GM18868 (cell line): ENCODE data around the gene FAM184A.

Source experiments
- ATAC-seq: cut with Tn5 transposase; IDR thresholded peaks from one replicate; pipeline ENCODE4 v1.9.1; 2021; ENCODE audit warnings: mild to moderate bottlenecking, moderate library complexity; ENCODE audit not compliant: unreplicated experiment

The FAM184A gene

GRCh38 chr6:118971682-118972081 is 106.8 kb downstream of the FAM184A start:
- no peak for ATAC-seq

GRCh38 chr6:118970866-118971265 is 107.6 kb downstream of the FAM184A start:
- no peak for ATAC-seq

- ATAC-seq, result no peak
Observed at GRCh38 chr6:118968416-118968815, 110.0 kb downstream of the FAM184A start.

GRCh38 chr6:118967239-118967638 is 111.2 kb downstream of the FAM184A start:
- ATAC-seq, result peak; percentile 6

GRCh38 chr6:118965843-118966370 is 112.6 kb downstream of the FAM184A start:
- ATAC-seq, result no peak

GRCh38 chr6:118965371-118965770 is 113.1 kb downstream of the FAM184A start:
- no peak for ATAC-seq

- no peak for ATAC-seq
Observed at GRCh38 chr6:118963003-118963402, 115.5 kb downstream of the FAM184A start.

GRCh38 chr6:118959903-118960302 is 118.6 kb downstream of the FAM184A start:
- no peak for ATAC-seq

- no peak for ATAC-seq
Observed at GRCh38 chr6:118953391-118953790, 125.1 kb downstream of the FAM184A start.

- no peak for ATAC-seq
Observed at GRCh38 chr6:118952683-118953082, 125.8 kb downstream of the FAM184A start.

GRCh38 chr6:118945217-118945616 is 133.2 kb downstream of the FAM184A start:
- no peak for ATAC-seq

GRCh38 chr6:118940770-118941169 is 137.7 kb downstream of the FAM184A start:
- ATAC-seq, result no peak

GRCh38 chr6:118939683-118940082 is 138.8 kb downstream of the FAM184A start:
- no peak for ATAC-seq

GRCh38 chr6:118935978-118936703 is 142.3 kb downstream of the FAM184A start:
- no peak for ATAC-seq

- peak; percentile 1 for ATAC-seq
Observed at GRCh38 chr6:118935331-118935668, 143.2 kb downstream of the FAM184A start.

GRCh38 chr6:118934461-118935330 is 143.8 kb downstream of the FAM184A start, which contains the start of gene MCM9:
TSS of gene MCM9 (minus strand) at chr6:118935159. CDS start at chr6:118931723, 3,436 bp downstream.
- peak; percentile 94 for ATAC-seq

- ATAC-seq, result peak; percentile 1
Observed at GRCh38 chr6:118933855-118934460, 144.5 kb downstream of the FAM184A start.

GRCh38 chr6:118932421-118932820 is 146.0 kb downstream of the FAM184A start:
- no peak for ATAC-seq

GRCh38 chr6:118931436-118931835 is 147.0 kb downstream of the FAM184A start:
- no peak for ATAC-seq

- no peak for ATAC-seq
Observed at GRCh38 chr6:118930680-118931079, 147.8 kb downstream of the FAM184A start.

- no peak for ATAC-seq
Observed at GRCh38 chr6:118923035-118923434, 155.4 kb downstream of the FAM184A start.
